Gastroesophageal sphincter (tissue), 4 donors: ENCODE measurements around the gene TFAP2E. TPM values are rescaled to one million over a fixed set of nuclear protein-coding genes. Genes with fewer than 3 reads are reported as not detected.

Source experiments
- ATAC-seq: fragments of 150-250 bp; one replicate; pipeline ENCODE4 v1.9.1; 2016; ENCODE audit warnings: mild to moderate bottlenecking, moderate library complexity
- H3K27ac ChIP-seq, 4 donors: fragments of 200-600 bp; sonication (generic) in 3 of 4; 1 replicate in 3 of 4; 2 replicates in 1 of 4; pipeline ENCODE4 v1.5.1; 2016 to 2019
- H3K27me3 ChIP-seq: fragments of 200-600 bp; sonication (generic); one replicate; pipeline ENCODE4 v1.5.1; 2019
- H3K36me3 ChIP-seq, 2 donors: fragments of 200-600 bp; sonication (generic); one replicate each; pipeline ENCODE4 v1.5.1; 2019; ENCODE audit warnings: control low read depth in 1 of 2
- H3K4me1 ChIP-seq, 3 donors: fragments of 200-600 bp; sonication (generic); 1 replicate in 2 of 3; 2 replicates in 1 of 3; pipeline ENCODE4 v1.5.1; 2016 to 2019; ENCODE audit warnings: control low read depth in 2 of 3
- H3K4me3 ChIP-seq, 2 donors: fragments of 200-600 bp; sonication (generic); one replicate each; pipeline ENCODE4 v1.5.1; 2019; ENCODE audit warnings: mild to moderate bottlenecking in 1 of 2, moderate library complexity in 1 of 2
- H3K9me3 ChIP-seq, 3 donors: fragments of 200-600 bp; sonication (generic); one replicate each; pipeline ENCODE4 v1.5.1; 2017 to 2019; ENCODE audit warnings: control low read depth in 2 of 3
- CTCF ChIP-seq, 4 experiments: fragments of 200-600 bp in 2 of 4; fragments of 450-650 bp in 2 of 4; sonication (generic) in 1 of 4; IDR thresholded peaks; one replicate each; pipeline ENCODE4 v1.5.1; 2017 to 2019; ENCODE audit warnings: antibody characterized with exemption in 4 of 4, mild to moderate bottlenecking in 2 of 4, moderate library complexity in 2 of 4
- EP300 ChIP-seq: sonication (generic); formaldehyde crosslinking; IDR thresholded peaks from one replicate; pipeline ENCODE4 v1.6.1; 2017; ENCODE audit warnings: antibody characterized with exemption, mild to moderate bottlenecking
- POLR2A ChIP-seq, 2 donors: fragments of 450-650 bp; IDR thresholded peaks; one replicate each; pipeline ENCODE4 v1.6.1; 2017; ENCODE audit warnings: antibody characterized with exemption in 2 of 2, mild to moderate bottlenecking in 2 of 2, moderate library complexity in 1 of 2
- POLR2AphosphoS5 ChIP-seq: sonication (generic); formaldehyde crosslinking; IDR thresholded peaks from one replicate; pipeline ENCODE4 v1.6.1; 2017; ENCODE audit warnings: antibody characterized with exemption
- WGBS, 2 donors: methylation state at CpG; one replicate each; pipeline ENCODE4 v1.1.5; 2018; ENCODE audit warnings: low coverage in 1 of 2; 5-methylcytosine and 5-hydroxymethylcytosine counted together
- total RNA-seq, 4 donors: library from RNA; depleted of rRNA; stranded (reverse); fragments of >200 nt; gene quantifications; one replicate each; pipeline ENCODE4 v1.1.0, GENCODE V29; 2016

TFAP2E gene
- total RNA-seq, 4 donors from 2014 or later, result 0.27 TPM; not detected in 3

- 11 to 88% methylated on average over 1 to 3 of the region's 28 CpGs for WGBS, 2 donors
- no peak overlapping the region for H3K4me3 ChIP-seq
- H3K27me3 ChIP-seq, result peaks cover 11% of the 10 kb centered on the region
- H3K36me3 ChIP-seq, result peaks cover 0 to 58% of the 10 kb centered on the region in 2 donors
- peaks cover 0 to 27% (median 8%) of the 10 kb centered on the region in 3 donors for H3K4me1 ChIP-seq
- no peaks in the 10 kb centered on the region for H3K9me3 ChIP-seq
- no peak overlapping the region for H3K27ac ChIP-seq
- TF ChIP-seq CTCF (IDR thresholded peaks at IDR 0.05) (peak in 1 of 4 experiments; percentile 0), POLR2AphosphoS5 (no peak)
- ATAC-seq, result no peak
Observed at GRCh38 chr1:35564884-35565741, 8.0 kb upstream of the TFAP2E start.

DNA sequence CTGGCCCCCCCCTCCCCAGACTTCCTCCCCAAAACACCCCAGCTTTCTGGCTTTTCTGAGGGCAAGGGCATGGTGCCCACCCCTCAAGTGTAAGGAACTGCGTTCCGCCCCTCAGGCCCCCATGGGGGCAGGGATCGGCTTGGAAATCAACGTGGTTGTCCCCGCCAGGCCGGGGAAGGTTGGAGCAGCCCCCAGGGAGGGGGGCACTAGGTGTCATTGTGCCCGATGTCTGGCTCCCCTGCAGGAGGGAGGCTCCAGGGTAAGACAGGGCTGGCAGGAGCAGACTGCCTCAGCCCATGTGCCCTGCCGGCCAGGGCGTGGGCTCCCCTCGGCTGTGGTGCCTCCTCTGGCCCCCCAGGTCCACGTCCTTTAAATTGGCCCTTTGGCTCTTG, 7.4 kb upstream of the TFAP2E start:
- Histone ChIP-seq H3K9me3 (no peaks in the 10 kb centered on the region), H3K27ac (no peak overlapping the region), H3K4me3 (no peak overlapping the region), H3K4me1 (peaks cover 0 to 20% (median 5%) of the 10 kb centered on the region in 3 donors), H3K27me3 (peaks cover 17% of the 10 kb centered on the region), H3K36me3 (peaks cover 0 to 58% of the 10 kb centered on the region in 2 donors)
- TF ChIP-seq EP300, result no peak
- TF ChIP-seq POLR2AphosphoS5, result no peak
- TF ChIP-seq POLR2A (IDR thresholded peaks at IDR 0.05), result no peak
- no peak for TF ChIP-seq CTCF (IDR thresholded peaks at IDR 0.05)
- no CpG with 5 or more reads among the region's 11 CpGs for WGBS, 2 donors
- no peak for ATAC-seq

GRCh38 chr1:35567947-35568558, 5.1 kb upstream of the TFAP2E start:
- Histone ChIP-seq H3K27me3 (peaks cover 40% of the 10 kb centered on the region), H3K27ac (no peak overlapping the region), H3K36me3 (peaks cover 0 to 42% of the 10 kb centered on the region in 2 donors), H3K9me3 (no peaks in the 10 kb centered on the region), H3K4me1 (peaks cover 0 to 12% (median 0%) of the 10 kb centered on the region in 3 donors), H3K4me3 (no peak overlapping the region)
- TF ChIP-seq CTCF (IDR thresholded peaks at IDR 0.05) (no peak), POLR2AphosphoS5 (no peak), EP300 (no peak), POLR2A (IDR thresholded peaks at IDR 0.05) (no peak)
- no peak for ATAC-seq
- WGBS, 2 donors, result 57 to 65% methylated on average over 7 to 9 of the region's 9 CpGs

DNA sequence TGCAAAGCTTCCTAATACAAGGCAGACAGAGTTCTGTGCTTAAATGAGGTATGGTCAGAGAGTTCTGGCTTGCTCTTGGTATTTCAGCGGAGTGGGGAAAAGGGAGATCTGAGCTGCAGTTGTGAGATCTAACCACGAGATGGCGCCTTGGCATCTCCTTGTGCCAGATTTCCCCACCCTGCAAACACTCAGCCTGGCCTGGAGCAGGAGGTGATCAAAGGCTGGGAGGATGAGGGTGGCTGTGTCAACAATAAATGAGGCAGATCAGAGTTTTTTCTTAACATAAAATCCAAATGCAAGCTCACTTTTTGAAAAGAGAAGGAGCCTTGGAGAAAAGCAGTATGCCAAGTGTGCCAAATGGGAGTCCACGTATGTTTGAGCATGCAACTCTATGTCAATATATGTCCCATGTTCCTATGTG, 4.1 kb upstream of the TFAP2E start:
- 0 to 20% methylated on average over 3 of the region's 4 CpGs for WGBS, 2 donors

More for the DNA sequence above, 4.1 kb upstream of the TFAP2E start:
- Histone ChIP-seq H3K4me3 (no peak overlapping the region), H3K4me1 (peaks cover 0 to 20% (median 6%) of the 10 kb centered on the region in 3 donors), H3K36me3 (peaks cover 0 to 33% of the 10 kb centered on the region in 2 donors), H3K27me3 (peaks cover 50% of the 10 kb centered on the region), H3K9me3 (no peaks in the 10 kb centered on the region), H3K27ac (no peak overlapping the region)
- TF ChIP-seq CTCF (IDR thresholded peaks at IDR 0.05) (peak in 3 of 4 experiments; percentile 71 to 81 (median 76)), POLR2AphosphoS5 (no peak), POLR2A (IDR thresholded peaks at IDR 0.05) (no peak)
- peak; percentile 54 for ATAC-seq
